HL-60 (cell line): ENCODE results near the gene HMCN2.

Source experiments
- CTCF ChIP-seq: IDR thresholded peaks from one replicate; pipeline ENCODE4 v1.5.1; 2011; ENCODE audit warnings: low read length, control low read depth, inconsistent platforms; ENCODE audit not compliant: insufficient read depth
- GABPA ChIP-seq: IDR thresholded peaks from 2 replicates; pipeline ENCODE4 v1.6.1; 2012; ENCODE audit warnings: low read depth
- POLR2AphosphoS5 ChIP-seq: IDR thresholded peaks from 2 replicates; pipeline ENCODE4 v1.6.1; 2012; ENCODE audit warnings: low read depth
- REST ChIP-seq: IDR thresholded peaks from 2 replicates; pipeline ENCODE4 v1.6.1; 2012; ENCODE audit warnings: low read depth; ENCODE audit not compliant: insufficient replicate concordance

- TF ChIP-seq CTCF (no peak), REST (no peak), POLR2AphosphoS5 (no peak), GABPA (no peak)
These were observed 203.0 kb downstream of the HMCN2 start for GRCh38 chr9:130468566-130468965.
